Endothelial cell of hepatic sinusoid (primary cell): ENCODE measurements around the gene ICE1.
"Not testable (repeated sequence)": the region's sequence is repeated elsewhere in the genome, so short reads cannot be mapped to it uniquely, and the experiment has no call there.

ENCODE experiments used
- in situ Hi-C: cut with HindIII; loops from 2 replicates; pipeline ENCODE4 v1.10.0; 2017; ENCODE audit warnings: low sequenced_read_pairs

The ICE1 gene

GRCh38 chr5:5395093-5395492 lies 27.4 kb upstream of the ICE1 start:
- in situ Hi-C loops: not testable (repeated sequence)

- in situ Hi-C loops: no loop called here
Observed at GRCh38 chr5:5398071-5398470, 24.4 kb upstream of the ICE1 start.

DNA sequence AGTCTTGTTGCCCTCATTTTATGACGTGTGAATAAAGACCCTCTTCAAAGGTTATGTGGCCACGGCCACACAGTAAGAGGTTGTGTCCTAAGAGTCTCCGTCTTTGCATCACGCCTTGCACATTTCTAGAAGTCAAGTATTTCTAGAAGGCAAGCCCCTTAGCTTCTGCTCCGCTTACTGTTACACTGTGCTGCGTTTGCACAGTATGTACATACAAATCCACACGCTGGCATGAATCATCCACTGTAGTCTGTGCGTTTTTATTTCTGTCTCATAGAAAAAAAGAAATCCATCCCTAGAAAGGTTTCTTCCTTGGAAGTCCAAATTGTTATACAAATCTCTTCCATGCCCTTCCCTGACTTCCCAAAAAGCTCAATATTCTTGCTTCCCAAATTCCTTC lies 21.4 kb upstream of the ICE1 start:
- in situ Hi-C loops: no loop called here

GRCh38 chr5:5403741-5404140 lies 18.7 kb upstream of the ICE1 start:
- in situ Hi-C loops: no loop called here

DNA sequence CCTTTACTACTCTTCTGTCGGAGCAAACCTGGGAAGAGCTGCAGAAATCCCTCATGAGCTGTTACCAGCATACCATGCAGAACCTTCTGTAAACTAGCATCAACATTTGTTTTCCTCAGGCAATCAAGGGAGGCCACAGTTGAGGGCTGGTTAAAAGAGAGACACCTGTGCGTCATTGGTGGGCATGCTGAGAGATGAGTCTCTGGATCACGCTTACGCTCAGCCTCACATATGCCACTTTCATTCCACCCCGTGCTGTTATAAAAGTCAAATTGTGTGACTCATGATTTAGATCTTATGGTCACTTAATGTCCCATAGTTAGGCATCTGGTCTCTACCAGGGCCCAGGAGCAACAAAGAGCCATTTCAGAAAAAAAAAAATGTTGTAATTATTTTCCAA lies 18.1 kb upstream of the ICE1 start:
- in situ Hi-C loops: no loop called here

DNA sequence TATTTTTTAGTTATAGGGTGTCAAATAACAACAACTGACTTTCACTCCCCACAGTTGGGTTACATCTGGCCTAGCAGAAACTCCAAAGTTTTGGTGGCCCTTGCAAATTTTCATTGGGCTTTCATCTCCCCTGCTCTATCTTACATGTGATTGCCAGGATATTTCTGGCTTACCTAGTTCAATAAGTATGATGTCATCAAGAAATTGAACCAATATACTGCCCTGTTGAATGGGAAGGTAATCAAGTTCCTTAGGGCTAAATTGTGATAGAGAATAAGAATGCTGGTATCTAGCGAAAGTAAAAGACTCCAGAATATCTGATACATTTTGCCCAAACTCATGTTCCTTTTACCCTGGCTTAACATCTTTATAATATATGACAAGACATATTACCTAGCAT lies 17.0 kb upstream of the ICE1 start:
- in situ Hi-C loops: no loop called here

GRCh38 chr5:5407924-5408323 lies 14.6 kb upstream of the ICE1 start:
- in situ Hi-C loops: no loop called here

- in situ Hi-C loops: no loop called here
Observed at GRCh38 chr5:5409151-5409810, 13.2 kb upstream of the ICE1 start.

DNA sequence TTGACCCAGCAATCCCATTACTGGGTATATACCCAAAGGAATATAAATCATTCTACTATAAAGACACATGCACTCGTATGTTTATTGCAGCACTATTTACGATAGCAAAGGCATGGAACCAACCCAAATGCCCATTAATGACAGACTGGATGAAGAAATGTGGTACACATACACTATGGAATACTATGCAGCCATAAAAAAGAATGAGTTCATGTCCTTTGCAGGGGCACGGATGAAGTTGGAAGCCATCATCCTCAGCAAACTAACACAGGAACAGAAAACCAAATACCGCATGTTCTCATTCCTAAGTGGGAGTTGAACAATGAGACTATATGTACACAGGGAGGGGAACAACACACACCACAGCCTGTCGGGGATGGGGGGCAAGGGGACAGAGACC lies 8.6 kb upstream of the ICE1 start:
- in situ Hi-C loops: not testable (repeated sequence)

GRCh38 chr5:5414999-5415398 lies 7.5 kb upstream of the ICE1 start:
- in situ Hi-C loops: loop anchor here (5.0 kb wide), 1 partner anchor 288 kb away; no protein-coding TSS in a partner anchor

GRCh38 chr5:5416733-5417132 lies 5.7 kb upstream of the ICE1 start:
- in situ Hi-C loops: loop anchor here (5.0 kb wide), 1 partner anchor 289 kb away; no protein-coding TSS in a partner anchor

DNA sequence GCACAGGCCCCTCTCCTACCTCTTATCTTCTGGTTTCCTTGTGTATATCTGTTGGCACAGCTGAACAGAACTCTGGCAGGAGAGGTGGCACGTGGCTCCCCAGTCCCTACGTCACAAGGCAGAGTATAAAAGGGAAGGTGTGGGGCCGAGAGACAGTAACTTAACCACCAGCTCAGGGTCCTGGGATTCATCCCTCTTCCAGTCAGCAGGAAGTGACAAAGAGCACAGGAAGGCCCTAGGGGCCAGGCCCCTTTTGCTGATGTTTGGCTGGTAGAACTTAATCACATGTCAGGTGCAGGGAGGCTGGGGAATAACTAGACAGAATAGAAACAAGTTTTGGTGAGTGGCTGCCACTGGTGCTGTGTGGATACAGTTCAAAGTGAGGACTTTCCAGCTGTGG lies 4.5 kb upstream of the ICE1 start:
- in situ Hi-C loops: loop anchor here (5.0 kb wide), 1 partner anchor 291 kb away; no protein-coding TSS in a partner anchor

DNA sequence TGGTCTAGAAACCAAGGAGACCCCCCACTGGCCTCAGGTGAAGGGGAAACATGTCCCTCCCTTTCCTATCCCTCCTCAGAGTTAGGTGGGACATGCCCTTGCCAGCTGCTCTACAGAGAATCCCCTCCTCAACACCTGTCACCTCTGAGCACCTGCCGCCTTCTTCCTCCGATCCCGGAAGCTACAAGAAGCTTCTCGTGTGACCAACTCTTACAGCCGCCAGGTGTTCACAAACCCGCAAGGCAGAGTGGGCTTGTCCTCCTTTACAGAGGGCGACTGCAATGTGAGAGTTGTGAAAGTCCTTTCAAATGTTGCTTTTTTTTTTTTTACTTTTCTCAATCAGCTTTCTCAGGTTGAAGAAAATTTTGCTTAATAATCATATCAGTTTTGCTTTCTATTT lies 3.7 kb upstream of the ICE1 start:
- in situ Hi-C loops: loop anchor here (5.0 kb wide), 1 partner anchor 291 kb away; no protein-coding TSS in a partner anchor

GRCh38 chr5:5419291-5420210 lies 2.9 kb upstream of the ICE1 start:
- in situ Hi-C loops: loop anchor here (5.0 kb wide), 1 partner anchor 292 kb away; no protein-coding TSS in a partner anchor

- in situ Hi-C loops: no loop called here
Observed at GRCh38 chr5:5420251-5420650, 2.2 kb upstream of the ICE1 start.

- in situ Hi-C loops: no loop called here
Observed at GRCh38 chr5:5421149-5421960, 1.1 kb upstream of the ICE1 start.

DNA sequence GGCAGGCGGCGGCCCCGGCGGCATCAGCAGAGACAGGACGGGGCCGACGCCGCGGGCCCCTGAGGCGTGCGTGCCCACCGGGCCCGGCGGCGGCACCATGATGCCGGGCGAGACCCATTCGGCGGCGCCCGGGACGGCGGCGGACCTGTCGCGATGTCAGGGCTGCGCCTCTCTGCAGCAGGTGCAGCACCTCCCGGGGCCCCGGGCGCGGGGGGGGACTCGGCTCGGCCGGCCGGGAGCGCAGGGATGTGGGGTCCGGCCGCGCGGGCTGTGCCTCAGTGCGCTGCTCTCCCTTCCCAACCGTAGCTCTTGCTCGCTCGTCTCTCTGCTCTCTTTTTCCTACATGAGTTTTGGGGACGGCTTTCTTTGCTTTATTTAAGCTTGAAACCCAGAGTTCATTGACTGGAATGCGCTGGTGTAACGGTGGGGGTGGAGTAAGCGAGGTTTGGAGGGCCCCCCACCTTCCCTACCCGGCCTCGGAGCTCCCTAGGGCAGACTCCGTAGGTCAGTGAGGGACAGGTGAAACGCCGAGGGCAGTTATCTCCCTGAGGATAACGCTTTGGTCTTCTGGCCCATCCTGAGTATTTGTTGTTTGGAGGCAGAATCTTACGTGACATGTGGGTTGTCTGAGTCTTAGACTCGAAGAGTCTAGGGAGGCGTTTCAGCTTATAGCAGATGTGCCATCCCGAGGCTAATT lies 490 bp downstream of the ICE1 start:
- in situ Hi-C loops: no loop called here

- in situ Hi-C loops: no loop called here
Observed at GRCh38 chr5:5423586-5423985, 1.1 kb downstream of the ICE1 start.

DNA sequence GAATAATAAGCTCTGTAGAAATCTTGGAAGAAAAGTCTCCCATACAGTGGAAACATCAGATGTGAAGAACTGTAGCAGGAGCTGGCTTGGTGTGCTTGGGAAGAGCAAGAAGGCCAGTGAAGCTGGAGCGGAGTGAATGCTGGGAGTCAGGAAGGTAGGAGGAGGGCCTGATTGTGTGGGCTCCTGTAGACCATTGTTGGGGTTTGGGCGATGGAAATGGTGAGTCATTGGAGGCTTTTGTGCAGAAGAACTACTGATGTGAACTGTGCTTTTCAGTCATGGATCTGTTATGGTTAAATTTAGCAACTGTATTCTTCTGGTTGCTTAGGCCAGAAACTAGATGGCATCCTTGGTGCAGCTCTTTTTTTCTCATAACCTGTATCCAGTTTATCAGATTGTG lies 2.3 kb downstream of the ICE1 start:
- in situ Hi-C loops: no loop called here

DNA sequence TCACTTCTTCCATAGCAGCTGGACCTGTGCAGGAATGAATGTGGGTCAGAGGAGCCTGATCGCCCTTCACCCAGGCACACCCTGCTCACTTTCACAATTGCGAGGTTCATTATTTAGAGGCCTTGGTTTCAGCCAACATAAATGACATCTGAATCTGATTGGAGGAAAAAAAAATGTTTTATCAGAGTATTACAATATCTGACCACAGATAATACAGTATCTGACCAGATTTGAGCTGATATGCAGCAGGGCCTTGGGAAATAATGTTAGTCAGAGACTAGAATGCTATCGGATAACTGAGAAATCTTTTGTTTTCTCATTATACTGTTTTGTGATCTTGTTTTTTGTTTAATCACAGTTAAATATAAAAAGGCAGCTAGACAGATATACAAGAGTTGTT lies 7.7 kb downstream of the ICE1 start:
- in situ Hi-C loops: no loop called here
